T-helper 2 cell (primary cell): ENCODE measurements around the gene TMEM178B.
"Not testable (repeated sequence)": the region's sequence is repeated elsewhere in the genome, so short reads cannot be mapped to it uniquely, and the experiment has no call there.

ENCODE experiments used
- DNase-seq, 5 experiments: peaks; one replicate each; pipeline versions ENCODE4 v3.0.0 to v3.0.0-alpha.2; 2012 to 2022

TMEM178B gene

GRCh38 chr7:141144921-141145629 lies 71.2 kb downstream of the TMEM178B start:
- no peak for DNase-seq

DNA sequence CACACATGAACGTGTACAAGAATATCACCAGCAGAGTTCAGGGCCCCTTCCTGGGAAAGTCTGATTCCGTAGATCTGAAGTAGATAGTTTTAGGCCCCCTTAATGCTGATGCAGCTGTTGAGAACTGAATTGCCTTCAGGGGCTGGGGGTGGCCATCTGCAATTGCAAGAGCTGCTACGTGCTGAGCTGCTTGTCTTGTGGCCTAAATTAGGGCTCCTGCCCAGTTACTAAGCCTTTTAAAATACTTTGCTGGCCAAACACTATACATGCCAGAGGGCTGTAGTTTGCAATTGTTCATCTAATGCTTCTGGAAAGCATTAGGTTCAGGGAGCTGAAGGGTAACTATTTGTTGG lies 71.7 kb downstream of the TMEM178B start:
- no peak for DNase-seq

DNA sequence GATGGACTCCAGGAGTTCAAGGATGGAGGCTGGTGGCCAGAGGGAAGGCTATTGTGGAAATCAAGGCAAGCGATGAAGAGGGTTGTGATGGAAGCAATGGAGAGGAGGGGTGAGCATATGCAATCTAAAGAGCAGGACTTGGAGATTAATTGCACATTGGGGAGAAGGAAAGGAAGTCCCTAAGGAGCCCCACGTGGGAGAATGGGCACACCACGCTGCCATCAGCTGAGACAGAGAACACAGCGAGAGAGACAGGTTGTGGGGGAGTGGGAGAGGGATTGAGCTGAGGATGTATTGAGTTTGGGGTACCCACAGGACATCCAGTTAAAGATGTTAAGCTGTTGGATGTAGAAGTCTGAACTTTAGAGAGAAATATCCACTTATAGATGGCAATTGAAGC lies 73.6 kb downstream of the TMEM178B start:
- no peak for DNase-seq

DNA sequence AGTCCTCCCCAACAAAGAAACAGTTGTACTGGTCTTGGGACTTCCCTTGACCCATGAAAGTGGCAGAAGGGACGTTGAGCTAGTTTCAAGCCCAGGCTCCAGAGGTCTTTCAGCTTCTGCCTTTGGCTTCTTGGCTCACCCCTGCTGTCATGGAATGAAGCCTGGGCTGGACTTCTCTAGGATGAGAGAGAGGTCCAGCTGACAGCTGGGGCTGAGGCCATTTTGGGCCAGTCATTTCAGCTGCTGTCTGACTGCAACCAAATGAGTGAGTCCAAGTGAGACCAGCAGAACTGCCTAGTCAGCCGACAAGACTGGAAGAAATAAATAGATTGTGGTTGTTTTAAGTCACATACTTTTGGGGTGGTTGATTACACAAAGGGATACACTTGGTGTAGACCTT lies 76.6 kb downstream of the TMEM178B start:
- DNase-seq, result no peak

GRCh38 chr7:141151746-141152145 lies 77.9 kb downstream of the TMEM178B start:
- no peak for DNase-seq

GRCh38 chr7:141153231-141153630 lies 79.4 kb downstream of the TMEM178B start:
- DNase-seq, result no peak

DNA sequence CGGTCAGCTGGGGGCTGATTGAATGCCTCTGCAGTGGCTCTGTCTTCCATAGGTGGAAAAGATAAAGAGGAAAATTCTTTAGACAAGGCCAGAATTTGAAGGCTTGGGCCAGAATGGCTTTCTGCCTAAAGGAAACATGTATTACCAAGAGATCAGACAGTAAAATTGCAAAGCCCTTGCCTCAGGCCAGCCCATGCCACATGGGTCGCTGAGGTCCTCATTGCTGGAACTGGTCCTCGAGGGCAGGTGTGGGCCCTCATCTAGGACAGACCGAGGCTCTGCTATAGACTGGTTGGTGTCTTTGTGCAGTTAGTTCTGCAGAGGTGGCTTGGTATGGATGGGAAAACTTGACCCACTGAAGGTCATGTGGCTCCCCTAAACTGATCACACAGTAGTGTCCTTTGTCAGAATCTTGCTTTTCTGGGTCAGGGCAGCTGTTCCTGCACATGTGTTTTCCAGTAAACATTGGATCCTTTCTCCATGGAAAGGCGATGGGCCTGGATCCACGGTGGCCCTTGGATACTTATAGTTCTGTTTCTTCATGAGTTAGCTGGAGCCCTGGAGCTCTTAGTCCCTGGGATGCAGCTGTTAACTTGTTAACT lies 80.4 kb downstream of the TMEM178B start:
- no peak for DNase-seq

- no peak for DNase-seq
These were observed 82.5 kb downstream of the TMEM178B start for GRCh38 chr7:141156407-141156806.

DNA sequence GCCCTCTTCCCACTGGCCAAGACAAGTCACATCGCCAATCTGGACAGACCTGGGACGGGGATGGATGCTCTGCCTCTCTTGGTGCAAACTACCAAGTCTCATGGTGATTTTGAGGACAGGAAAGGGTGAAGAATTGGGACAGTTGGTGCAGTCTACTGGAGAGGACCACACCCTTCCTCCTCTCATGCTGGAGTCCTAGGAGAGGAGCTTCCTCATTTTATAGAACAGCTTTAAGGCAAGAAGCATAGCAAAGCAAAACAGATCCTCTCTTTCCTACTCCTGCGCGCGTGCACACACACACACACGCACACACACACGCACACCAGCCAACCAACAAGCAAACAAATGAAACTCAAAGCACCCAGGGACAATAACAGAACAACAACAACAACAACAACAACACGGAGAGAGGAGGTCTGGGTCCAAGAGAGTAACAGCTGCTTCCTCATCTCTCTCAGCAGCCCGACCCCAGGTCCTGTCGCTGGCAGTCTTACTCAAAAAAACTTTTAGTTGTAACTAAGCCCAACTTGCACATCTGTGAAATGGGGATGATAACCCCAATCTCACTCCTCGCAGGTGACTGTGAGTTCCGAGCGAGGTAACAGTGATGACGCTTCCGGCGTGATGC lies 83.4 kb downstream of the TMEM178B start:
- no peak for DNase-seq

GRCh38 chr7:141158561-141158960 lies 84.7 kb downstream of the TMEM178B start:
- DNase-seq, result peak in 1 of 5 experiments; percentile 21

DNA sequence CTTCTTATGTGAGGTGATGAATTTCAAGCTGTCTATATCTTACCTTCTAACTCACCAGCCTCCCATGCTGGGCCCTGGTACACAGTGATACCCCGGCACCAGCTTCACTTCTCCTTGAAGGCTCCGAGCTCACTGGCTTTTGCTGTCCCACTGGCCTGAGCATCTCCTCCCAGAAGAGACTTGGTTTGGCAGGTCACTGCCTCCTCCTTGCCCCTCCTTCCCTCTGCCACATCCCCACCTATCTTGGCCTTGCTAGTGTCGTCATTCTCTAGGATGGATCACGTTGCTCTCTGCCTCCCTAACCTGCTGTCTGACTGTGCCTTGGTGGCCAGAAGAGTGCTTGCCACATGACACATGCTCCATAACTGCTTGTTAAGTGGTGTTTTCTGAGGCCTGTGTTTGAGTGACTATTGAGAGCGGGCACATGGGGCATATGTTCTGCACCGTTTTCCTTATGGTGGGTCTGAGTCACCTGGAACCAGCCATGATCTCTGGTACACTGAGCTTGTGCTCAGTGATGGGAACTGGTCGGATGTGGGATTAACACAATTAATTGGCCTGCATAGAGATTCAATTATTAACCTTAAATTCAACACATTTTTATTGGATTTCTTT lies 86.5 kb downstream of the TMEM178B start:
- no peak for DNase-seq

GRCh38 chr7:141161550-141162535 lies 88.0 kb downstream of the TMEM178B start:
- DNase-seq, result no peak

DNA sequence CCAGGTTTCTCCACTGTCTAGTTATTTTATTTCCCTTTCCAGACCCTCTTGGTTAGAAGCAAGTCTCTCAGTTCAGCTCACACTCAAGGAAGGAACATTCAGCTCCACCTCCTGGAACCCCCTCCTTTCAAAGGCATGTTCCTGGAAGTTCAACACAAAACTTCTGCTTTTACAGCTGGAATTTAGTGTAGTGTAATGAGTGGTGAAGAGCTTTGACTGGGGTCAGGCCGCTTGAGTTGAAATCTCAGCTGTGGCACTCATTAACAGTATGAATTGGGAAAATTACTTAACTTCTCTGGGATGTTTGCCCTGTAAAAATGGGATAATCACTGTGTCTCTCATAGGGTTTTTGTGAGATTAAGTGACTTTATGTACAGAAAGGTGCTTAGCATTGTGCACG lies 91.7 kb downstream of the TMEM178B start:
- DNase-seq, result no peak

DNA sequence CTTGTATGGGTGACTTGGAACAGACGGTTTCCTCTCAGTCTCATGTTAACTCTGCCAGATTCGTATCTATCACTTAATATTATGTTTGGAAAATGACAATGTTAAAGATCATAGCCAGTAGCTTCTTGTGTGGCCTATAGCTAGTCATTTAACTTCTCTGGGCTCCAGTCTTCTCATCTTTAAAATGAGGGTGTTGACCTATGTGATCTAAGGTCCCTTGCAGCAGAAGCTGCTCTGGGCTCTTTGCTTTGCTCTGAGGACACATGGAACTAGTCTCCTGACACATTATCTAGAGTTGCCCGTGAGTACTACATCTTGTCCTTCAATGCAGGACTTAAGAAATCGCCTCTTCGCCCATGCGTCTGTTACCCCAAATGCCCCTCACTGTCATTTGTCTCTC lies 93.1 kb downstream of the TMEM178B start:
- DNase-seq, result no peak

DNA sequence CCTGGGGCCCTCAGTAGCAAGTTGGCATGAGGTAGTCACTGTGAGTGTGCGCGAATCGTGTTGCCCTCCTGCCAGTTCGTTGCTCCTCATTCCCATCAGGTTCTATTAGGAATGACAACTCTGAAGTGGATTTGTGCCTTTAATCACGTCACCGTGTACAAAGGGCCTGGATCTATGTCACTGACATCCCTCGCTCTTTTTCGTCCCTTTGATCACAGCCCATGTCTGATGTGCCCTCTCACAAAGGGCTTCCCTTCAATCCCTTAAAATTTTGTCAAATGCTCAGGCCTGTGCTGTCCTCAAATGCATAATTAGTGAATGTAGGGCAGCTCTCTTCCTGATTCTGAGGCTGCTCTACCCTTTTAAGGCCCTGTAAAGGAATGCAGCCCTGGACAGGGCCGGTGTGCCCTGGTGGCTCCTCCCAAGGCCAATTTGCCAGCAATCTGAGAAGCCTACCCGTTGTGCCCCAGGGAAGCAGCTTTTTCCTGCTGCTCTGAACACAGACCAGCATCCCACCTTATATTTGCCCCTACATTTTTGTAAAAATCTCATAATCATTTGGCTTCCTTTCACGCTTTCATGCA lies 93.6 kb downstream of the TMEM178B start:
- DNase-seq, result no peak

DNA sequence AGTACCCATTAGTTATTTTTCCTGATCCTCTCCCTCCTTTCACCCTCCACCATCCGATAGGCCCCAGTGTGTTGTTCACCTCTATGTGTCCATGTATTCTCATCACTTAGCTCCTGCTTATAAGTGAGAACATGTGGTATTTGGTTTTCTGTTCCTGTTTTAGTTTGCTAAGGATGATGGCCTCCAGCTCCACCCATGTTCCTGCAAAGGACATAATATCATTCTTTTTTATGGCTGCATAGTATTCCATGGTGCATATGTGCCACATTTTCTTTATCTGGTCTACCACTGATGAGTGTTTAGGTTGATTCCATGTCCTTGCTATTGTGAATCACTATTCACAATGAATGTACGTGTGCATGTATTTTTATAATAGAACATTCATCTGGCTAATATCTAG lies 95.3 kb downstream of the TMEM178B start:
- DNase-seq, result not testable (repeated sequence)

DNA sequence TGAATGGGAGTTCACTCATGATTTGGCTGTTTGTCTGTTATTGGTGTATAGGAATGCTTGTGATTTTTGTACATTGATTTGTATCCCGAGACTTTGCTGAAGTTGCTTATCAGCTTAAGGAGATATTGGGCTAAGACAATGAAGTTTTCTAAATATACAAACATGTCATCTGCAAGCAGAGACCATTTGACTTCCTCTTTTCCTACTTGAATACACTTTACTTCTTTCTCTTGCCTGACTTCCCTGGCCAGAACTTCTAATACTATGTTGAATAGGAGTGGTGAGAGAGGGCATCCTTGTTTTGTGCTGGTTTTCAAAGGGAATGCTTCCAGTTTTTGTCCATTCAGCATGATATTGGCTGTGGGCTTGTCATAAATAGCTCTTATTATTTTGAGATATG lies 101.9 kb downstream of the TMEM178B start:
- not testable (repeated sequence) for DNase-seq

DNA sequence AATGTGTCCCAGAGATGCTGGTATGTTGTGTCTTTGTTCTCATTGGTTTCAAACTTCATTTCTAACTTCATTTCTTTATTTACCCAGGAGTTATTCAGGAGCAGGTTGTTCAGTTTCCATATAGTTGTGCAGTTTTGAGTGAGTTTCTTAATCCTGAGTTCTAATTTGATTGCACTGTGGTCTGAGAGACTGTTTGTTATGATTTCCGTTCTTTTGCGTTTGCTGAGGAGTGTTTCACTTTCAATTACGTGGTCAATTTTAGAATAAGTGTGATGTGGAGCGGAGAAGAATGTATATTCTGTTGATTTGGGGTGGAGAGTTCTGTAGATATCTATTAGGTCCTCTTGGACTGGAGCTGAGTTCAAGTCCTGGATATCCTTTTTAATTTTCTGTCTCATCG lies 103.3 kb downstream of the TMEM178B start:
- DNase-seq, result peak in 1 of 5 experiments; percentile 72

- no peak for DNase-seq
These were observed 104.7 kb downstream of the TMEM178B start for GRCh38 chr7:141178486-141179135.

- no peak for DNase-seq
These were observed 107.9 kb downstream of the TMEM178B start for GRCh38 chr7:141181812-141182211.

- no peak for DNase-seq
These were observed 110.8 kb downstream of the TMEM178B start for GRCh38 chr7:141184532-141185190.
